HepG2 (cell line): ENCODE results near the gene ZC3H7B. TPM values are rescaled to one million over a fixed set of nuclear protein-coding genes. Genes with fewer than 3 reads are reported as not detected.

Experiments
- DR1 ChIP-seq: sonication (generic); formaldehyde crosslinking; IDR thresholded peaks from 2 replicates; pipeline ENCODE4 v1.8.0; 2021; ENCODE audit warnings: mild to moderate bottlenecking, missing genetic modification reagents, inconsistent platforms
- FLYWCH1 ChIP-seq: sonication (generic); formaldehyde crosslinking; IDR thresholded peaks from 2 replicates; pipeline ENCODE4 v1.8.1; 2023; ENCODE audit warnings: mild to moderate bottlenecking, missing genetic modification reagents
- FOXP1 ChIP-seq, 2 experiments: fragments of 450-650 bp in 1 of 2; IDR thresholded peaks; 2 replicates each; pipeline ENCODE4 v1.6.1; 2017 to 2018; ENCODE audit warnings: antibody characterized with exemption in 1 of 2
- HOXA9 ChIP-seq: sonication (generic); formaldehyde crosslinking; IDR thresholded peaks from 2 replicates; pipeline ENCODE4 v1.8.1; 2022; ENCODE audit warnings: missing genetic modification reagents, mild to moderate bottlenecking, moderate library complexity, borderline replicate concordance
- KAT7 ChIP-seq: IDR thresholded peaks from 2 replicates; pipeline ENCODE4 v1.6.1; 2018; ENCODE audit warnings: borderline replicate concordance, missing compliant biosample characterization
- KMT2B ChIP-seq: IDR thresholded peaks from 2 replicates; pipeline ENCODE4 v1.6.1; 2016; ENCODE audit warnings: missing genetic modification reagents, missing compliant biosample characterization
- MAFK ChIP-seq, 2 experiments: IDR thresholded peaks in 1 of 2; conservative IDR thresholded peaks in 1 of 2; 2 replicates each; pipeline ENCODE4 v1.6.1; 2011; ENCODE audit warnings: improper control_type of control experiment in 2 of 2, low read length in 2 of 2
- MATR3 ChIP-seq: sonication (generic); formaldehyde crosslinking; IDR thresholded peaks from 2 replicates; pipeline ENCODE4 v1.4.0; 2020; ENCODE audit warnings: missing genetic modification reagents
- MYNN ChIP-seq: sonication (generic); formaldehyde crosslinking; IDR thresholded peaks from 2 replicates; pipeline ENCODE4 v1.4.0; 2020; ENCODE audit warnings: mild to moderate bottlenecking, low read depth, missing genetic modification reagents
- PLRG1 ChIP-seq: fragments of 450-650 bp; conservative IDR thresholded peaks from 2 replicates; pipeline ENCODE4 v1.6.1; 2016
- REPIN1 ChIP-seq: sonication (generic); formaldehyde crosslinking; IDR thresholded peaks from 2 replicates; pipeline ENCODE4 v1.8.0; 2022; ENCODE audit warnings: missing genetic modification reagents, low read depth, mild to moderate bottlenecking, borderline replicate concordance
- RNF2 ChIP-seq: fragments of 450-650 bp; conservative IDR thresholded peaks from 2 replicates; pipeline ENCODE4 v1.6.1; 2016; ENCODE audit warnings: low read depth
- TBX2 ChIP-seq: sonication (generic); formaldehyde crosslinking; IDR thresholded peaks from 2 replicates; pipeline ENCODE4 v1.5.0; 2020; ENCODE audit warnings: missing genetic modification reagents, mild to moderate bottlenecking, borderline replicate concordance
- TRIM24 ChIP-seq: sonication (generic); formaldehyde crosslinking; IDR thresholded peaks from 2 replicates; pipeline ENCODE4 v1.8.0; 2022; ENCODE audit warnings: mild to moderate bottlenecking, missing genetic modification reagents
- ZFP41 ChIP-seq: sonication (generic); formaldehyde crosslinking; IDR thresholded peaks from 2 replicates; pipeline ENCODE4 v1.4.0; 2020; ENCODE audit warnings: mild to moderate bottlenecking, missing genetic modification reagents, borderline replicate concordance
- ZHX2 ChIP-seq, 2 experiments: sonication (generic) in 1 of 2; formaldehyde crosslinking in 1 of 2; IDR thresholded peaks; 2 replicates each; pipeline versions ENCODE4 v1.6.1 to v1.9.0; 2014 to 2022; ENCODE audit warnings: antibody characterized with exemption in 1 of 2, borderline replicate concordance in 1 of 2, inconsistent platforms in 1 of 2, low read depth in 1 of 2, missing genetic modification reagents in 1 of 2
- ZNF12 ChIP-seq: sonication (generic); formaldehyde crosslinking; IDR thresholded peaks from 2 replicates; pipeline ENCODE4 v1.5.0; 2020; ENCODE audit warnings: missing genetic modification reagents
- ZNF124 ChIP-seq: sonication (generic); formaldehyde crosslinking; IDR thresholded peaks from 2 replicates; pipeline ENCODE4 v1.4.0; 2020; ENCODE audit warnings: missing genetic modification reagents
- ZNF20 ChIP-seq: sonication (generic); formaldehyde crosslinking; IDR thresholded peaks from 2 replicates; pipeline ENCODE4 v1.4.0; 2020; ENCODE audit warnings: mild to moderate bottlenecking, moderate library complexity, missing genetic modification reagents
- ZNF251 ChIP-seq: sonication (generic); formaldehyde crosslinking; IDR thresholded peaks from 2 replicates; pipeline ENCODE4 v1.9.0; 2021; ENCODE audit warnings: mild to moderate bottlenecking, missing genetic modification reagents
- ZNF564 ChIP-seq: sonication (generic); formaldehyde crosslinking; IDR thresholded peaks from 2 replicates; pipeline ENCODE4 v1.8.1; 2023; ENCODE audit warnings: mild to moderate bottlenecking, missing genetic modification reagents
- ZNF598 ChIP-seq: sonication (generic); formaldehyde crosslinking; IDR thresholded peaks from 2 replicates; pipeline ENCODE4 v1.5.1; 2020; ENCODE audit warnings: mild to moderate bottlenecking, missing genetic modification reagents, borderline replicate concordance
- polyA plus RNA-seq, 8 experiments: library from polyadenylated mRNA; depleted of rRNA in 3 of 8; stranded (reverse) in 7 of 8; unstranded in 1 of 8; fragments of >200 nt; fragmentation: Illumina TruSeq in 4 of 8; extraction: Trizol in 4 of 8; gene quantifications; 2 replicates each; pipeline versions ENCODE4 v1.2.1 to v1.2.3, GENCODE V29; 2011 to 2016; ENCODE audit warnings: low read depth in 4 of 8, missing spikeins in 1 of 8, mixed read lengths in 1 of 8; ENCODE audit not compliant: insufficient read depth in 1 of 8
- total RNA-seq, 5 experiments: library from RNA; depleted of rRNA; stranded (reverse); fragments of >200 nt; fragmentation: Illumina TruSeq; extraction: Trizol; gene quantifications; 2 replicates each; pipeline ENCODE4 v1.2.3, GENCODE V29; 2016; ENCODE audit warnings: low read depth in 1 of 5
- TF ChIP-seq, protein P1 (sequence below): sonication (generic); formaldehyde crosslinking; IDR thresholded peaks from 2 replicates; pipeline ENCODE4 v1.8.0; 2023; ENCODE audit warnings: mild to moderate bottlenecking, missing genetic modification reagents
- TF ChIP-seq, protein P2 (sequence below): sonication (generic); formaldehyde crosslinking; IDR thresholded peaks from 2 replicates; pipeline ENCODE4 v1.4.0; 2020; ENCODE audit warnings: missing genetic modification reagents

Gene ZC3H7B
- total and polyA plus RNA-seq, 2 of the 13 experiments (the other 11 are each of a cell fraction or from before 2014, with no cell fraction given), result 26.4 to 37.2 TPM

GRCh38 chr22:41403532-41404318 is 102.4 kb downstream of the ZC3H7B start (continued):
- TF ChIP-seq, protein P1, sequence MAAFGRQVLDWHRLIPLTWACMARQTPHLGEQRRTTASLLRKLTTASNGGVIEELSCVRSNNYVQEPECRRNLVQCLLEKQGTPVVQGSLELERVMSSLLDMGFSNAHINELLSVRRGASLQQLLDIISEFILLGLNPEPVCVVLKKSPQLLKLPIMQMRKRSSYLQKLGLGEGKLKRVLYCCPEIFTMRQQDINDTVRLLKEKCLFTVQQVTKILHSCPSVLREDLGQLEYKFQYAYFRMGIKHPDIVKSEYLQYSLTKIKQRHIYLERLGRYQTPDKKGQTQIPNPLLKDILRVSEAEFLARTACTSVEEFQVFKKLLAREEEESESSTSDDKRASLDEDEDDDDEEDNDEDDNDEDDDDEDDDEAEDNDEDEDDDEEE (CRISPR knock-in tag), result no peak
- peak; percentile 30; the same call in 1 of the 2 replicates for TF ChIP-seq TBX2
- no peak; the same call in 1 of the 2 replicates for TF ChIP-seq REPIN1 (CRISPR knock-in tag)
- no peak for TF ChIP-seq TRIM24 (CRISPR knock-in tag)
- no peak for TF ChIP-seq DR1 (CRISPR knock-in tag)
- no peak for TF ChIP-seq ZNF564 (CRISPR knock-in tag)
- no peak for TF ChIP-seq FLYWCH1 (CRISPR knock-in tag)
- no peak for TF ChIP-seq ZHX2 (IDR thresholded peaks at IDR 0.05; ENCODE audit: low read depth)
- no peak for TF ChIP-seq ZHX2 (CRISPR knock-in tag; IDR thresholded peaks at IDR 0.05; ENCODE audit: borderline replicate concordance)
- peak; percentile 77; the same call in 1 of the 2 replicates for TF ChIP-seq ZNF124 (CRISPR knock-in tag)
- peak; percentile 28; the same call in 1 of the 2 replicates for TF ChIP-seq RNF2
- peak; percentile 84 to 94 for TF ChIP-seq MAFK (conservative IDR thresholded peaks at IDR 0.05 in 1 of 2, IDR thresholded peaks at IDR 0.05 in 1 of 2; ENCODE audit: low read length in 2 of 2)
- TF ChIP-seq ZNF251 (CRISPR knock-in tag), result no peak
- no peak for TF ChIP-seq FOXP1 (IDR thresholded peaks at IDR 0.05)
- TF ChIP-seq FOXP1 (CRISPR knock-in tag; IDR thresholded peaks at IDR 0.05), result no peak
- no peak for TF ChIP-seq KAT7
- TF ChIP-seq PLRG1, result no peak
- no peak for TF ChIP-seq MATR3
- TF ChIP-seq ZNF20 (CRISPR knock-in tag), result no peak
- TF ChIP-seq ZNF598, result no peak
- TF ChIP-seq MYNN (CRISPR knock-in tag), result no peak
- no peak for TF ChIP-seq ZFP41 (CRISPR knock-in tag)
- TF ChIP-seq HOXA9 (CRISPR knock-in tag), result no peak
- TF ChIP-seq, protein P2, sequence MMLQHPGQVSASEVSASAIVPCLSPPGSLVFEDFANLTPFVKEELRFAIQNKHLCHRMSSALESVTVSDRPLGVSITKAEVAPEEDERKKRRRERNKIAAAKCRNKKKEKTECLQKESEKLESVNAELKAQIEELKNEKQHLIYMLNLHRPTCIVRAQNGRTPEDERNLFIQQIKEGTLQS (CRISPR knock-in tag), result no peak
- no peak for TF ChIP-seq ZNF12 (CRISPR knock-in tag)
- TF ChIP-seq KMT2B (CRISPR knock-in tag), result peak; percentile 40; the same call in 1 of the 2 replicates
